ENCODE results near the gene HDGFL1.

The HDGFL1 gene

GRCh38 chr6:22589118-22589517, 19.8 kb downstream of the HDGFL1 start:
- no peak overlapping the region for H3K4me3 ChIP-seq (ENCODE audit: low read depth, low read length)
- no peak for TF ChIP-seq CTCF (IDR thresholded peaks at IDR 0.05; ENCODE audit: low read depth, low read length)

GRCh38 chr6:22590423-22590822, 21.1 kb downstream of the HDGFL1 start:
- no peak overlapping the region for H3K4me3 ChIP-seq (ENCODE audit: low read depth, low read length)
- no peak for TF ChIP-seq CTCF (IDR thresholded peaks at IDR 0.05; ENCODE audit: low read depth, low read length)

GRCh38 chr6:22593895-22594294, 24.5 kb downstream of the HDGFL1 start:
- no peak for TF ChIP-seq CTCF (IDR thresholded peaks at IDR 0.05; ENCODE audit: low read depth, low read length)
- H3K4me3 ChIP-seq (ENCODE audit: low read depth, low read length), result no peak overlapping the region

- H3K4me3 ChIP-seq (ENCODE audit: low read depth, low read length), result no peak overlapping the region
- no peak for TF ChIP-seq CTCF (IDR thresholded peaks at IDR 0.05; ENCODE audit: low read depth, low read length)
Measured at GRCh38 chr6:22596011-22596410, 26.6 kb downstream of the HDGFL1 start.

GRCh38 chr6:22598339-22598738, 29.0 kb downstream of the HDGFL1 start:
- TF ChIP-seq CTCF (IDR thresholded peaks at IDR 0.05; ENCODE audit: low read depth, low read length), result no peak

GRCh38 chr6:22600059-22600458, 30.7 kb downstream of the HDGFL1 start:
- TF ChIP-seq CTCF (IDR thresholded peaks at IDR 0.05; ENCODE audit: low read depth, low read length), result no peak
- H3K4me3 ChIP-seq (ENCODE audit: low read depth, low read length), result no peak overlapping the region

More at GRCh38 chr6:22598339-22598738, 29.0 kb downstream of the HDGFL1 start:
- H3K4me3 ChIP-seq (ENCODE audit: low read depth, low read length), result no peak overlapping the region

GRCh38 chr6:22601984-22602383, 32.6 kb downstream of the HDGFL1 start:
- TF ChIP-seq CTCF (IDR thresholded peaks at IDR 0.05; ENCODE audit: low read depth, low read length), result no peak
- H3K4me3 ChIP-seq (ENCODE audit: low read depth, low read length), result no peak overlapping the region
